ENCODE measurements around the gene BTF3. TPM values are rescaled to one million over a fixed set of nuclear protein-coding genes. Genes with fewer than 3 reads are reported as not detected.

The BTF3 gene
- total RNA-seq, 1 donor from 2014 or later, result 347 TPM

DNA sequence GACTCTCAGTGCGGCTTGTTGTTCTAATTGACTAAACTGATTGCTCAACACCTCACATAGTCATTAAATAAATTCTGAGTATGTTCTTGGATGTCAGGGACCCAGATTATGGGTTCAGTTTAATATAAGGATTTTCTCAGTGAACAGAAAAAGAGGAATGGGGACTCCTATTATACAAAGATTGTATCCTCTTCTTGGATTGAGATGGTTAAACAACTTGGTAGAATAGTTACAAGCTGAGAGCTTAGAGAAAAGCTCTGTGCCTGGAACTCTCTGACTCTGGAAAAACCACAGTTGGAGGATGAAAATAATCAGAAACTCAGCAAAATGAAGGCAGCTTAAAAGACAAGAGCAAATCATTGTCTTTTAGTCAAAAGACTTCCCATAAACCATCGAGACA lies 36.7 kb downstream of the BTF3 start:
- Mint-ChIP-seq H3K36me3 (ENCODE audit: unreplicated experiment) (no peaks in the 10 kb centered on the region), H3K9me3 (ENCODE audit: unreplicated experiment) (peaks cover 9% of the 10 kb centered on the region), H3K4me1 (ENCODE audit: low read depth, unreplicated experiment) (no peaks in the 10 kb centered on the region), H3K27me3 (ENCODE audit: unreplicated experiment) (peaks cover 2% of the 10 kb centered on the region), H3K4me3 (ENCODE audit: unreplicated experiment) (no peak overlapping the region), H3K27ac (ENCODE audit: unreplicated experiment) (no peak overlapping the region)
- no peak for DNase-seq
- TF ChIP-seq, protein P1, sequence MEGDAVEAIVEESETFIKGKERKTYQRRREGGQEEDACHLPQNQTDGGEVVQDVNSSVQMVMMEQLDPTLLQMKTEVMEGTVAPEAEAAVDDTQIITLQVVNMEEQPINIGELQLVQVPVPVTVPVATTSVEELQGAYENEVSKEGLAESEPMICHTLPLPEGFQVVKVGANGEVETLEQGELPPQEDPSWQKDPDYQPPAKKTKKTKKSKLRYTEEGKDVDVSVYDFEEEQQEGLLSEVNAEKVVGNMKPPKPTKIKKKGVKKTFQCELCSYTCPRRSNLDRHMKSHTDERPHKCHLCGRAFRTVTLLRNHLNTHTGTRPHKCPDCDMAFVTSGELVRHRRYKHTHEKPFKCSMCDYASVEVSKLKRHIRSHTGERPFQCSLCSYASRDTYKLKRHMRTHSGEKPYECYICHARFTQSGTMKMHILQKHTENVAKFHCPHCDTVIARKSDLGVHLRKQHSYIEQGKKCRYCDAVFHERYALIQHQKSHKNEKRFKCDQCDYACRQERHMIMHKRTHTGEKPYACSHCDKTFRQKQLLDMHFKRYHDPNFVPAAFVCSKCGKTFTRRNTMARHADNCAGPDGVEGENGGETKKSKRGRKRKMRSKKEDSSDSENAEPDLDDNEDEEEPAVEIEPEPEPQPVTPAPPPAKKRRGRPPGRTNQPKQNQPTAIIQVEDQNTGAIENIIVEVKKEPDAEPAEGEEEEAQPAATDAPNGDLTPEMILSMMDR (IDR thresholded peaks at IDR 0.05; ENCODE audit: partially characterized antibody, unreplicated experiment), result no peak

DNA sequence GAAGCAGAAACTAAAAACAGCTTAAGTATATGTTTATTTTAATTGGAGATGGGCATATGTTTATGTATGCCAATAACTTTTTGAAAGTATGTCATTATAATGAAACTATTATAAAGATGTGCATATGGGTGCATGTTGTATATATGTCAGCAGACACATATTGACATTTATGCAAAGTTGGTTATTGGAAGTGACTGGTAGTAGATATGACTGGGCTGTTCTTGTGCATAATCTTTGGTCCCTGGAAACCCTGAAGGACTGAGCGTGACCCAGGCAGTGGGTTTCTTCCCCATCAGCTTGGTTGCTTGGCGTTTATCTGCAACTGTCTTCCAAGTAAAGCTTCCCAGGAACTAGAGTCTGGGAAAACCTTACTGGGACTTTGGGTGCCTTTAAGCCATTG lies 41.5 kb downstream of the BTF3 start:
- peaks cover 3% of the 10 kb centered on the region for H3K9me3 Mint-ChIP-seq (ENCODE audit: unreplicated experiment)
- DNase-seq, result no peak
- no peak overlapping the region for H3K27ac Mint-ChIP-seq (ENCODE audit: unreplicated experiment)
- H3K4me3 Mint-ChIP-seq (ENCODE audit: unreplicated experiment), result no peak overlapping the region
- TF ChIP-seq, protein P1 (IDR thresholded peaks at IDR 0.05; ENCODE audit: partially characterized antibody, unreplicated experiment), result no peak
- H3K27me3 Mint-ChIP-seq (ENCODE audit: unreplicated experiment), result peaks cover 2% of the 10 kb centered on the region
- peaks cover 5% of the 10 kb centered on the region for H3K4me1 Mint-ChIP-seq (ENCODE audit: low read depth, unreplicated experiment)
- no peaks in the 10 kb centered on the region for H3K36me3 Mint-ChIP-seq (ENCODE audit: unreplicated experiment)

DNA sequence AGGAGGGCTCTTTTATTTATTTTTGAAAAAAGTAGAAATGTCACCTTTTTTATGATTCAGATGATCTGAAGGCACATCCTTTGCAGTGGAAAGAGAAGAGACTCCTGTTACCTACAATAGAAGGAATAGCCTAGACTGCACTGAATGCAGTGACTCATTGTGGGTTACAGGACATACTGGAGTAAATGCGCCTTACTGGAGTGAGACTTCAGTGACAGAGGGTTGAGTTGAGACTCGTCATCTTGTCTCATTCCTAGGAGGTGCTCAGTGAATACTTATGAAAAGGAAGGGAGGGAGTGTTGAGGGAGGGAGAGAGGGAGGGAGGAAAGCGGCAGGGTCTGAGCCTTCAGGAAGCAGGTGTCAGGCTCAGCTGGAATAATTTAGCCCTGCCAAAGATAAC lies 42.0 kb downstream of the BTF3 start:
- peaks cover 6% of the 10 kb centered on the region for H3K4me1 Mint-ChIP-seq (ENCODE audit: low read depth, unreplicated experiment)
- no peaks in the 10 kb centered on the region for H3K36me3 Mint-ChIP-seq (ENCODE audit: unreplicated experiment)
- peaks cover 2% of the 10 kb centered on the region for H3K27me3 Mint-ChIP-seq (ENCODE audit: unreplicated experiment)
- no peak overlapping the region for H3K27ac Mint-ChIP-seq (ENCODE audit: unreplicated experiment)
- no peak overlapping the region for H3K4me3 Mint-ChIP-seq (ENCODE audit: unreplicated experiment)
- TF ChIP-seq, protein P1 (IDR thresholded peaks at IDR 0.05; ENCODE audit: partially characterized antibody, unreplicated experiment), result no peak
- peaks cover 3% of the 10 kb centered on the region for H3K9me3 Mint-ChIP-seq (ENCODE audit: unreplicated experiment)
- no peak for DNase-seq

DNA sequence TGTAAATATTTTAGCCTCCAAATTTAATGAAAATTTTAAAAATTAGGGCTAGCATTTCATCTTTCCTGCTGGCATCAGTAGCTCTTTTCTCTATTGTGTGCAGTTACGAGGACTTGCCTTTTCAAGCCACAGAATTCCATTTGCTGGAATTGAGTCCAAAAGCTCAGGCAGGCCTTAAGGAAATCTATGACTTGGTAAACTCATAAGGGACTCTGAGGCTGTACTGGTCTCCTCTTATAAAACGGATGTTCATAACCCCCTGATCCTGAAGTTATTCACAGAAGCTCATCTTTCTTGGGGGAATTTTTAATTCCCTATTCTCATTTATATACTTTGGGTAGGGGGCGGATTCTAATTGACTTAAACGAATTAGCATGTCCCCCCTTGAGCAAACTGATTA lies 43.8 kb downstream of the BTF3 start:
- DNase-seq, result no peak
- Mint-ChIP-seq H3K9me3 (ENCODE audit: unreplicated experiment) (peaks cover 1% of the 10 kb centered on the region), H3K36me3 (ENCODE audit: unreplicated experiment) (no peaks in the 10 kb centered on the region), H3K4me1 (ENCODE audit: low read depth, unreplicated experiment) (peaks cover 10% of the 10 kb centered on the region), H3K27me3 (ENCODE audit: unreplicated experiment) (peaks cover 2% of the 10 kb centered on the region), H3K27ac (ENCODE audit: unreplicated experiment) (no peak overlapping the region), H3K4me3 (ENCODE audit: unreplicated experiment) (no peak overlapping the region)
- TF ChIP-seq, protein P1 (IDR thresholded peaks at IDR 0.05; ENCODE audit: partially characterized antibody, unreplicated experiment), result no peak

DNA sequence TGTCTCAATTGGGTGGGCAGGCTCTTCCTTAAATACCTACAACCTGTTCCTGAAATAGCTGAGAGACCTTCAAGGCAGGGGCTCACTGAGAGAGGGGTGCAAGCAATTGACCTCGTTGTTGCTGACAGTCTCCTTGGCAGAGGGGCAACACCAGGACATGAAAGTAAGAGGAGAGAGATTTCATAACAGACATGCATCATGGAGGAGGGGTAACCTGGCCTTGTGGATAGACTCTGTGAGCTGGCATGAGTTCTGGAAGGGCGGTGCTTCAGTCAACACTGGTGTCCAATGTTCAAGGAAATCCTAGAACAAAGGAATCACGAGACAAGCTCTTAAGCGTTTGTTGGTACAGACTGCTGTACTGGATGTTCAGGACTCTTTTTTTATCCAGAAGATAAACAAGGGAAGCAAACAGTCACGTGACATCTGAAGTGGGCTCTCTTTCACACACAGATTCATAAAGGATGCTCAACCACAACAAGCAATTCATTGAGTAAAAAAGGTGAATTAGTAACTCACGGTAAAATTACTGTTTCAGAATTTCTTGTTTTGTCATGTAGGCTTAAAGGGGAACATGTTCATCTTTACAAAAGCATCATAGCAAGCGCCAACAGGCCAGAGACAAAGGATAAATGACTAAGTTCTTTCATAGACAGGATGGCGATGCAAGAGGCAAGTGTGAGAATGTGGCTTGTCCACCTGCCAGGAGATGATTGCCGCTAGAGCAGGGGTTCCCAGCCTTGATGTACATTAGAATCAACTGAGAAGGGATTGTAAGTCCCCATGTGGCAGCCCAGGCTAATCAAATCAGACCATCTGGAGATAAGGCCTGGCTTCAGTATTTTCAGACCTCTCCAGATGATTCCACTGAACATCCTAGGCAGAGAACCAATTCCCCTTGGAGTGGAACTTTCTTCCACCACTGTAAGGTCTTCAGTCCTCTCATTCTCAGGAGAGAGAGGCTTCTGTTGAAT lies 46.5 kb downstream of the BTF3 start:
- Mint-ChIP-seq H3K36me3 (ENCODE audit: unreplicated experiment) (no peaks in the 10 kb centered on the region), H3K4me1 (ENCODE audit: low read depth, unreplicated experiment) (peaks cover 12% of the 10 kb centered on the region), H3K27me3 (ENCODE audit: unreplicated experiment) (peaks cover 2% of the 10 kb centered on the region), H3K9me3 (ENCODE audit: unreplicated experiment) (peaks cover 1% of the 10 kb centered on the region), H3K27ac (ENCODE audit: unreplicated experiment) (peak overlapping the region; percentile 80), H3K4me3 (ENCODE audit: unreplicated experiment) (no peak overlapping the region)
- TF ChIP-seq, protein P1 (IDR thresholded peaks at IDR 0.05; ENCODE audit: partially characterized antibody, unreplicated experiment), result no peak
- no peak for DNase-seq
